ENCODE data around the gene CSRNP3. TPM values are rescaled to one million over a fixed set of nuclear protein-coding genes. Genes with fewer than 3 reads are reported as not detected.

Gene CSRNP3
- total RNA-seq, 1 donor from 2014 or later, result 18.4 TPM

DNA sequence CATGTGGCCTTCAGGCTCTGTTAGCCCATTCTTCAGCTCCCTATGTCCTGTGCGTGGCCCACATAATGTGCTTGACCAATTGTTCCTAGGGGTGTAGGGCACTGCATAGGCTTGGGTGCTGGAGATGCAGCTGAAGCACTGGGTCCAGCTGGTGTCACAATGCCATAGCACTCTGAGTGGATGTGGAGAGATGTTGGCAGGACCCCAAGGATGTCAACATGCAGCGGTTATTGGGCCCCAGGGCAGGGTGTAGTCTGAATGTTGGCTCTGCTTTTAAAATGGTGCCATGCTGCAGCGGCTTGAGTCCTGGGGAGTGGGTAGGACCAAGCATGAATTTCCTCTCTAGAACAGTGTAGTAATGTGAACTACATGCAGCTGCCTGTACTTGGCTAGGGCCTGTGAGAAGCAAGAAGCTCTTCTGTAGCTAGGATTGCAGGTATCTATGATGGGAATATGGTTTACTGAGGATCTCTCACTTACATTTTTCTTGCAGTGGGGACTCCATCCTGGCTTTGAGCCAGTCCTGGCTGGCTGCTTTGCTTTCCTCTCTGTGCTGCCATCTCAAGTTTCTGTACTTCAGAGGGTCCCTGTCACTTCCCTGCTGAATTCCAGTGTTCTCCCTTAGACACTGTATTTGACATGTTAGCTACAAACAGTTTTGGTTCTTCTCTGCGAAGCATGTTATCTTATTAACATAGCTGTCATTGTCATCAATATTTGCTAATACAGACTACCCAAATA, 148.4 kb downstream of the CSRNP3 start:
- Mint-ChIP-seq H3K27me3 (no peaks in the 10 kb centered on the region), H3K4me1 (ENCODE audit: unreplicated experiment) (peaks cover 9% of the 10 kb centered on the region), H3K27ac (no peak overlapping the region), H3K4me3 (no peak overlapping the region), H3K36me3 (peaks cover 4% of the 10 kb centered on the region), H3K9me3 (no peaks in the 10 kb centered on the region)
- no peak for DNase-seq (ENCODE audit: extremely low spot score, unreplicated experiment)
- TF ChIP-seq, protein P1, sequence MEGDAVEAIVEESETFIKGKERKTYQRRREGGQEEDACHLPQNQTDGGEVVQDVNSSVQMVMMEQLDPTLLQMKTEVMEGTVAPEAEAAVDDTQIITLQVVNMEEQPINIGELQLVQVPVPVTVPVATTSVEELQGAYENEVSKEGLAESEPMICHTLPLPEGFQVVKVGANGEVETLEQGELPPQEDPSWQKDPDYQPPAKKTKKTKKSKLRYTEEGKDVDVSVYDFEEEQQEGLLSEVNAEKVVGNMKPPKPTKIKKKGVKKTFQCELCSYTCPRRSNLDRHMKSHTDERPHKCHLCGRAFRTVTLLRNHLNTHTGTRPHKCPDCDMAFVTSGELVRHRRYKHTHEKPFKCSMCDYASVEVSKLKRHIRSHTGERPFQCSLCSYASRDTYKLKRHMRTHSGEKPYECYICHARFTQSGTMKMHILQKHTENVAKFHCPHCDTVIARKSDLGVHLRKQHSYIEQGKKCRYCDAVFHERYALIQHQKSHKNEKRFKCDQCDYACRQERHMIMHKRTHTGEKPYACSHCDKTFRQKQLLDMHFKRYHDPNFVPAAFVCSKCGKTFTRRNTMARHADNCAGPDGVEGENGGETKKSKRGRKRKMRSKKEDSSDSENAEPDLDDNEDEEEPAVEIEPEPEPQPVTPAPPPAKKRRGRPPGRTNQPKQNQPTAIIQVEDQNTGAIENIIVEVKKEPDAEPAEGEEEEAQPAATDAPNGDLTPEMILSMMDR (conservative IDR thresholded peaks at IDR 0.05), result no peak

DNA sequence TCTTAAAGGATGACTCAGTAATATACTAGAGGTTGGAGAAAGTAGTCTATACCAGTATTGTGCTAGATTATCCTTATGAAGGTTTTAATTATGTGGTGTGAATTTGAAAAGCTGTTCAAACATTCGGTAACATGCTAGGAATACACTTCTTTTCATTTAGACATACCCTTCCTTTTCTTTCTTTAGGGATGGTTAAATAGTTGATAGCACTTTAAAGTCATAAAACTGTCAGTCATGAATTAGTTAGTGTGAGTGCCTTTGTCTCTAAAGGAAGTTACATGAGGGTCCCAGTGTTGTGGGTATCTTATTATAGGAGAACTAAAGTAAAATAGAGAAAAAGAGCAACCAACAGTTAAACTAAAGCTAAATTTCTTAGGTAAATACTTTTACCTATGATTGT, 149.3 kb downstream of the CSRNP3 start:
- Mint-ChIP-seq H3K4me3 (no peak overlapping the region), H3K27me3 (no peaks in the 10 kb centered on the region), H3K9me3 (no peaks in the 10 kb centered on the region), H3K4me1 (ENCODE audit: unreplicated experiment) (peaks cover 12% of the 10 kb centered on the region), H3K27ac (no peak overlapping the region), H3K36me3 (peaks cover 4% of the 10 kb centered on the region)
- TF ChIP-seq, protein P1 (conservative IDR thresholded peaks at IDR 0.05), result no peak
- no peak for DNase-seq (ENCODE audit: extremely low spot score, unreplicated experiment)

DNA sequence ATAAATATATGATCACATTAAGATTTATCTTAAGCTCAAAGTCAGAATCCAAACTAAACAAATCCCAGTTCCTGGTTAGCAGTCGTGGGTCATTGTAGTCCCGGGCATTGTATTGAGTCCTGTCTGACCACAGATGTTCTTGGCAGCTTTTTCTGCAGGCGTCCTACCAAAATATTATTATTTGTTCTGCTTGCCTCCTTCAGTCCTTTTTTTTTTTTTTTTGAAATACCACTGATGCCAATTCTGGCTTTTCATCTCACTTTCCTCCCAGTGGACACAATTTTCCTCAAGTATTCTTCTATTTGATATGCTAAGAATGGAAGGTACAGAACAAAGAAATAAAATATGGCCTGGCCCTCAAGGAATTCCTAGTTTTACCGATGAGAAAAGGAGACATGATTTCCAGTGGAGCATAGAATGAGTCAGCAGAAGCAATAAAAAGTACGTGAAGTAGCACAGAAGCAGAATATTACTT, 151.6 kb downstream of the CSRNP3 start:
- peaks cover 14% of the 10 kb centered on the region for H3K4me1 Mint-ChIP-seq (ENCODE audit: unreplicated experiment)
- no peak overlapping the region for H3K4me3 Mint-ChIP-seq
- TF ChIP-seq, protein P1 (conservative IDR thresholded peaks at IDR 0.05), result no peak
- no peaks in the 10 kb centered on the region for H3K27me3 Mint-ChIP-seq
- H3K36me3 Mint-ChIP-seq, result no peaks in the 10 kb centered on the region
- no peaks in the 10 kb centered on the region for H3K9me3 Mint-ChIP-seq
- DNase-seq (ENCODE audit: extremely low spot score, unreplicated experiment), result no peak
- no peak overlapping the region for H3K27ac Mint-ChIP-seq

DNA sequence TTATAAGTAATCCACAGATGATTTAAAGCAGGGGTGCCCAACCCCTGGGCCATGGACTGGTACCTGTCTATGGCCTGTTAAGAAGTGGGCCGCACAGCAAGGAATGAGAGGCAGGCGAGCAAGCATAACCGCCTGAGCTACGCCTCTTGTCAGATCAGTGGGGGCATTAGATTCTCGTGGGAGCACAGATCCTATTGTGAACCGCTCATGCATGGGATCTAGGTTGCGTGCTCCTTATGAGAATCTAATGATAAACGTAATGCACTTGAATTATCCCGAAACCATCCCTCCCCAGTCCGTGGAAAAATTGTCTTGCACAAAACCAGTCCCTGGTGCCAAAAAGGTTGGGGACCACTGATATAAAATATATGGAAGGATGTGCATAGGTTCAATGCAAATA, 153.7 kb downstream of the CSRNP3 start:
- Mint-ChIP-seq H3K9me3 (no peaks in the 10 kb centered on the region), H3K27me3 (no peaks in the 10 kb centered on the region), H3K4me3 (no peak overlapping the region), H3K4me1 (ENCODE audit: unreplicated experiment) (peaks cover 11% of the 10 kb centered on the region), H3K36me3 (no peaks in the 10 kb centered on the region), H3K27ac (no peak overlapping the region)
- DNase-seq (ENCODE audit: extremely low spot score, unreplicated experiment), result no peak
- TF ChIP-seq, protein P1 (conservative IDR thresholded peaks at IDR 0.05), result no peak

DNA sequence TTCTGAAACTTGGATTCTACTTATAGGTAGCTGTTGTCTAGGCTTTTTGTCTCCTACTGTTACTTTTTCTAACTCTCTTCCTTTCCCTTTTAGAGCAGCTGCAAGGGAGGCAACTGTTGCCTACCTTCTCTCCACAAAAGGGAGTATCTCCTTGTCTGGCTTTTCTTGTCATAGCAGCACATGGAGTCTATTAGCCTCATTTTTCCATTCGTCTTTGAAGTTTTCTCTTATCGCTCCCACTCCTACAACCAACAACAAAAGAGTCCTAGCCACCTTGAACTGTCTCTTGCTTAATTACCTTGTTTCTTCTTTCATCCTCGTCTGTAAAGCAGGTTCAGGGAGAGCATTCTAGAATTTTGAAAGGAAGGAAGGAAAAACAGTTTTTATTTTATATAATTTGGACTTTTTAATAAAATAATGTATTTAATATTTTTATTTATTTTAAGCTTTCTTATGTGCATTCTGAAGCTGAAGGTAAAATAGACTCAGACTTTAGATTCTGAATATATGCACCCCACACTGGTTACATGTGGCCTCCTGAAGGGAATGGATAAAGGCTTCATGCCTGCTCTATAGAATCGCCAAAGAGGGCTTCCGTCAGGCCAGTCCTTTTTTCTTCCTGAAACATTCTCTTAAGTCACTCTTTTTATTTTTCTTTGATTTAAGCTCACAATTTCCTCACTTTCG, 154.4 kb downstream of the CSRNP3 start:
- TF ChIP-seq, protein P1 (conservative IDR thresholded peaks at IDR 0.05), result no peak
- Mint-ChIP-seq H3K9me3 (no peaks in the 10 kb centered on the region), H3K4me3 (no peak overlapping the region), H3K4me1 (ENCODE audit: unreplicated experiment) (peaks cover 5% of the 10 kb centered on the region), H3K27me3 (no peaks in the 10 kb centered on the region), H3K36me3 (no peaks in the 10 kb centered on the region), H3K27ac (no peak overlapping the region)
- DNase-seq (ENCODE audit: extremely low spot score, unreplicated experiment), result no peak
